EL (cell line): ENCODE measurements around the gene GALNT11.
A peak's percentile ranks its signal among the peaks of the same experiment; 100 is the strongest.
"Not testable (repeated sequence)": the region's sequence is repeated elsewhere in the genome, so short reads cannot be mapped to it uniquely, and the experiment has no call there.

ENCODE experiments used
- DNase-seq: peaks from one replicate; pipeline ENCODE4 v3.0.0-alpha.2; 2016

GALNT11 gene

GRCh38 chr7:152027491-152028365 lies 2.3 kb downstream of the GALNT11 start:
- DNase-seq, result not testable (repeated sequence)

- DNase-seq, result not testable (repeated sequence)
Observed at GRCh38 chr7:152030059-152030458, 4.6 kb downstream of the GALNT11 start.

GRCh38 chr7:152030639-152031038 lies 5.2 kb downstream of the GALNT11 start:
- not testable (repeated sequence) for DNase-seq

- no peak for DNase-seq
Observed at GRCh38 chr7:152035817-152036216, 10.3 kb downstream of the GALNT11 start.

- not testable (repeated sequence) for DNase-seq
Observed at GRCh38 chr7:152038410-152038809, 12.9 kb downstream of the GALNT11 start.

GRCh38 chr7:152043086-152043485 lies 17.6 kb downstream of the GALNT11 start:
- not testable (repeated sequence) for DNase-seq

GRCh38 chr7:152044909-152045308 lies 19.4 kb downstream of the GALNT11 start:
- DNase-seq, result not testable (repeated sequence)

GRCh38 chr7:152046531-152046930 lies 21.1 kb downstream of the GALNT11 start:
- no peak for DNase-seq

GRCh38 chr7:152048051-152048450 lies 22.6 kb downstream of the GALNT11 start:
- DNase-seq, result no peak

- DNase-seq, result no peak
Observed at GRCh38 chr7:152050547-152050971, 25.1 kb downstream of the GALNT11 start.

- no peak for DNase-seq
Observed at GRCh38 chr7:152051968-152052367, 26.5 kb downstream of the GALNT11 start.

GRCh38 chr7:152052771-152053170 lies 27.3 kb downstream of the GALNT11 start:
- no peak for DNase-seq

GRCh38 chr7:152054367-152055230 lies 29.1 kb downstream of the GALNT11 start:
- peak; percentile 55 for DNase-seq

GRCh38 chr7:152056621-152057274 lies 31.3 kb downstream of the GALNT11 start:
- DNase-seq, result no peak

- no peak for DNase-seq
Observed at GRCh38 chr7:152059311-152059710, 33.8 kb downstream of the GALNT11 start.

- not testable (repeated sequence) for DNase-seq
Observed at GRCh38 chr7:152061086-152061485, 35.6 kb downstream of the GALNT11 start.

GRCh38 chr7:152063192-152063591 lies 37.7 kb downstream of the GALNT11 start:
- DNase-seq, result not testable (repeated sequence)

- DNase-seq, result not testable (repeated sequence)
Observed at GRCh38 chr7:152063821-152064220, 38.3 kb downstream of the GALNT11 start.

GRCh38 chr7:152065800-152066344 lies 40.4 kb downstream of the GALNT11 start:
- not testable (repeated sequence) for DNase-seq

- no peak for DNase-seq
Observed at GRCh38 chr7:152072421-152072820, 46.9 kb downstream of the GALNT11 start.

- DNase-seq, result no peak
Observed at GRCh38 chr7:152073352-152073751, 47.9 kb downstream of the GALNT11 start.

- no peak for DNase-seq
Observed at GRCh38 chr7:152074673-152075072, 49.2 kb downstream of the GALNT11 start.

- DNase-seq, result not testable (repeated sequence)
Observed at GRCh38 chr7:152075379-152075778, 49.9 kb downstream of the GALNT11 start.
